GM23338 (cell line): Measurements from ENCODE around the gene CDH23.

ENCODE experiments used
- EZH2 ChIP-seq: fragments of 200-600 bp; sonication (generic); IDR thresholded peaks from one replicate; pipeline ENCODE4 v1.8.0; 2017; ENCODE audit warnings: antibody characterized with exemption, mild to moderate bottlenecking, low read depth; ENCODE audit not compliant: unreplicated experiment
- TF ChIP-seq, protein P1 (sequence below), 2 experiments: fragments of 200-600 bp in 1 of 2; sonication (generic) in 1 of 2; conservative IDR thresholded peaks; 2 replicates each; pipeline versions ENCODE4 v1.5.1 to v1.6.1; 2016 to 2017; ENCODE audit warnings: antibody characterized with exemption in 2 of 2, low read depth in 2 of 2, mild to moderate bottlenecking in 2 of 2, moderate library complexity in 1 of 2

DNA sequence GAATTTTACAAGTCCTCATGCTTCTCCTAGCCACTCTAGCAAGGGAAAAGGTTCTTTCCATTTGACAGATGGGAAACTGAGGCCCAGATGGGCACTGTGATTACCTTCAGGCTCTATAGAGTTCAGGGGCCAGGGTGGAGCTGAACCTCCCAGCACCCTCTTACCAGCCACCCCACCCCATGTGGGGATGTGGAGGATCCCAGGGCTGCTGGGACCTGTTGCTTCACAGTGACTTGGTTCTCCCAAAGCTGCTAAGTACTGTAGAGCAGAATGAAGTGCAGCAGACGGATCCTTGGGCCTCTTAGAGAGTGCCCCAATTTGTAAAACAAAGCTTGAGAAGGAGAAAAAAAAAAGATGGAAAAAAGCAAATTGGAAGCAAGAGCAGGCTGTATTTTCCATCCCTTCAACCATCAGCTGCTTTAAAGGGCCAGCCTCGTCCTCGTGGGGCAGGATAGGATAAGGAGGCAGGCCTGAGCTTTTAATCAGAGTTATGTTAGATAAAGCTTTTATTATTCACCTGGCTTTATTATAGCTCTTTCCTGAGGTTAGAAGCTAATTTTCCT, 147.0 kb downstream of the CDH23 start:
- TF ChIP-seq, protein P1, sequence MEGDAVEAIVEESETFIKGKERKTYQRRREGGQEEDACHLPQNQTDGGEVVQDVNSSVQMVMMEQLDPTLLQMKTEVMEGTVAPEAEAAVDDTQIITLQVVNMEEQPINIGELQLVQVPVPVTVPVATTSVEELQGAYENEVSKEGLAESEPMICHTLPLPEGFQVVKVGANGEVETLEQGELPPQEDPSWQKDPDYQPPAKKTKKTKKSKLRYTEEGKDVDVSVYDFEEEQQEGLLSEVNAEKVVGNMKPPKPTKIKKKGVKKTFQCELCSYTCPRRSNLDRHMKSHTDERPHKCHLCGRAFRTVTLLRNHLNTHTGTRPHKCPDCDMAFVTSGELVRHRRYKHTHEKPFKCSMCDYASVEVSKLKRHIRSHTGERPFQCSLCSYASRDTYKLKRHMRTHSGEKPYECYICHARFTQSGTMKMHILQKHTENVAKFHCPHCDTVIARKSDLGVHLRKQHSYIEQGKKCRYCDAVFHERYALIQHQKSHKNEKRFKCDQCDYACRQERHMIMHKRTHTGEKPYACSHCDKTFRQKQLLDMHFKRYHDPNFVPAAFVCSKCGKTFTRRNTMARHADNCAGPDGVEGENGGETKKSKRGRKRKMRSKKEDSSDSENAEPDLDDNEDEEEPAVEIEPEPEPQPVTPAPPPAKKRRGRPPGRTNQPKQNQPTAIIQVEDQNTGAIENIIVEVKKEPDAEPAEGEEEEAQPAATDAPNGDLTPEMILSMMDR (conservative IDR thresholded peaks at IDR 0.05; ENCODE audit: low read depth in 2 of 2) = no peak
- no peak for TF ChIP-seq EZH2
